MCF 10A (cell line): ENCODE data around the gene ZDHHC18. TPM values are rescaled to one million over a fixed set of nuclear protein-coding genes. Genes with fewer than 3 reads are reported as not detected.
"Not testable (repeated sequence)": the region's sequence is repeated elsewhere in the genome, so short reads cannot be mapped to it uniquely, and the experiment has no call there.

Experiments used
- BruUV-seq: library from RNA; stranded (reverse); fragments of 400-500 nt; replicated peaks from 2 replicates; lab custom pipeline; 2021; lab: Mats Ljungman, UMichigan
- CTCF ChIA-PET: fragments of 300-600 bp; sonication (Branson Sonifier 250); formaldehyde crosslinking; extraction: SDS; loops from one replicate; lab custom pipeline; 2021; ENCODE audit warnings: antibody characterized with exemption, inconsistent platforms; lab: Yijun Ruan, JAX
- POLR2A ChIA-PET: fragments of 300-600, 350-650 bp; sonication (Branson Sonifier 250); formaldehyde crosslinking; extraction: SDS; loops from one replicate; lab custom pipeline; 2020; ENCODE audit warnings: antibody characterized with exemption, inconsistent platforms; lab: Yijun Ruan, JAX
- DNase-seq: peaks from one replicate; pipeline ENCODE4 v3.0.0-alpha.2; 2018; ENCODE audit not compliant: unreplicated experiment
- H3K27ac Mint-ChIP-seq: one replicate; pipeline ENCODE4 v1.8.0; 2022; ENCODE audit warnings: mild to moderate bottlenecking, low read depth, mixed read lengths; ENCODE audit not compliant: unreplicated experiment
- H3K27me3 Mint-ChIP-seq: one replicate; pipeline ENCODE4 v1.8.0; 2022; ENCODE audit warnings: mixed read lengths; ENCODE audit not compliant: insufficient read depth, unreplicated experiment
- H3K36me3 Mint-ChIP-seq: one replicate; pipeline ENCODE4 v1.8.0; 2022; ENCODE audit warnings: mild to moderate bottlenecking, moderate library complexity, mixed read lengths; ENCODE audit not compliant: insufficient read depth, unreplicated experiment
- H3K4me1 Mint-ChIP-seq: one replicate; pipeline ENCODE4 v1.8.0; 2022; ENCODE audit warnings: mixed read lengths; ENCODE audit not compliant: insufficient read depth, unreplicated experiment
- H3K4me3 Mint-ChIP-seq: one replicate; pipeline ENCODE4 v1.8.0; 2022; ENCODE audit warnings: mild to moderate bottlenecking, moderate library complexity, mixed read lengths; ENCODE audit not compliant: unreplicated experiment
- H3K9me3 Mint-ChIP-seq: one replicate; pipeline ENCODE4 v1.8.0; 2022; ENCODE audit warnings: mixed read lengths; ENCODE audit not compliant: unreplicated experiment
- CTCF ChIP-seq: fragments of 200-600 bp; IDR thresholded peaks from one replicate; pipeline ENCODE4 v1.8.0; 2022; ENCODE audit warnings: antibody characterized with exemption, mild to moderate bottlenecking; ENCODE audit not compliant: unreplicated experiment
- intact Hi-C: fragments of 100-400 bp; cut with micrococcal nuclease; formaldehyde crosslinking; loops from 2 replicates; pipeline ENCODE4 v1.14.1; 2022
- total RNA-seq: library from RNA; stranded (reverse); gene quantifications from 2 replicates; pipeline ENCODE4 v1.2.3, GENCODE V29; 2022

ZDHHC18 gene
- total RNA-seq, 1 experiment from 2014 or later: 14.0 TPM

GRCh38 chr1:26874896-26875295 is 48.4 kb downstream of the ZDHHC18 start:
- peak overlapping the region; percentile 40 for H3K27ac Mint-ChIP-seq
- no peaks in the 10 kb centered on the region for H3K4me1 Mint-ChIP-seq
- no peaks in the 10 kb centered on the region for H3K9me3 Mint-ChIP-seq
- no peak for TF ChIP-seq CTCF
- ChIA-PET POLR2A (interaction anchor here (1.3 to 4.5 kb wide), 4 partner anchors 9 to 16 kb away, joined by 3 to 18 read pairs (median 10); partner anchors contain the start of gene SFN), CTCF (interaction anchor here (0.6 to 5.8 kb wide), 2 partner anchors 13 to 18 kb away, joined by 3 to 28 read pairs; partner anchors contain the start of gene SFN)
- H3K27me3 Mint-ChIP-seq: no peaks in the 10 kb centered on the region
- no peak overlapping the region for H3K4me3 Mint-ChIP-seq
- BruUV-seq: no TSS peak
- DNase-seq: no peak
- H3K36me3 Mint-ChIP-seq: peaks cover 18% of the 10 kb centered on the region
- intact Hi-C loops: no loop called here

GRCh38 chr1:26877326-26877725 is 50.8 kb downstream of the ZDHHC18 start:
- no peak for TF ChIP-seq CTCF
- no peaks in the 10 kb centered on the region for H3K4me1 Mint-ChIP-seq
- intact Hi-C loops: no loop called here
- H3K9me3 Mint-ChIP-seq: no peaks in the 10 kb centered on the region
- no peak overlapping the region for H3K27ac Mint-ChIP-seq
- no peaks in the 10 kb centered on the region for H3K27me3 Mint-ChIP-seq
- peaks cover 38% of the 10 kb centered on the region for H3K36me3 Mint-ChIP-seq
- CTCF ChIA-PET: interaction anchor here (1.4 to 3.3 kb wide), 6 partner anchors 11 to 278 kb away, joined by 4 to 27 read pairs (median 16); no protein-coding TSS in a partner anchor
- POLR2A ChIA-PET: interaction anchor here (1.0 to 3.0 kb wide), 6 partner anchors 10 to 66 kb away, joined by 3 to 12 read pairs (median 6); no protein-coding TSS in a partner anchor
- no peak for DNase-seq
- no peak overlapping the region for H3K4me3 Mint-ChIP-seq
- BruUV-seq: no TSS peak

DNA sequence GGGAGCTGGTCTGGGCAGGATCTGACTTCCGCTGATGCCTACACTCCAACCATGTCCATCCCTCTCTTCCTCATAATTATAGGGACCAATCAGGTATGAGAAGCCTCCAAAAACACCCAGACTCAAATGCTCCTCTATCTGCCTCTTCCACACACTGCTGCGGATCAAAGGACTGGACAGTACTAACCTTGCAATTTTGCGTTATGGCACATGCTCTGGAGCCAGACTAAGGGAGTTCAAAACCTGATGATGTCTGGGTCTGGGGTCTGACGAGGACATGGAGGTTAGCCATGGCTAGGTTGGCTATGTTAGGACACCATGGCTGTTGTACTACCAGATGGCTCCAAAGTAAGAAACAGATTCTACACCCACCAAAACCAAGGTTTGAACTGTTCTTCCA is 53.3 kb downstream of the ZDHHC18 start:
- intact Hi-C loops: no loop called here
- Mint-ChIP-seq H3K36me3 (peaks cover 62% of the 10 kb centered on the region), H3K9me3 (no peaks in the 10 kb centered on the region), H3K4me1 (no peaks in the 10 kb centered on the region), H3K4me3 (no peak overlapping the region), H3K27ac (no peak overlapping the region), H3K27me3 (no peaks in the 10 kb centered on the region)
- DNase-seq: no peak
- TF ChIP-seq CTCF: no peak
- POLR2A ChIA-PET: interaction anchor here (1.5 kb wide), 1 partner anchor 15 kb away, joined by 5 read pairs; no protein-coding TSS in a partner anchor
- CTCF ChIA-PET: interaction anchor here (0.9 to 1.7 kb wide), 4 partner anchors 13 to 70 kb away, joined by 3 to 9 read pairs (median 5); no protein-coding TSS in a partner anchor
- no TSS peak for BruUV-seq

GRCh38 chr1:26881611-26882010 is 55.1 kb downstream of the ZDHHC18 start:
- DNase-seq, H3K4me3 Mint-ChIP-seq, H3K4me1 Mint-ChIP-seq, intact Hi-C loops, H3K27ac Mint-ChIP-seq, H3K27me3 Mint-ChIP-seq, BruUV-seq, H3K9me3 Mint-ChIP-seq: not testable (repeated sequence)
- ChIA-PET POLR2A (interaction anchor here (0.8 to 2.8 kb wide), 5 partner anchors 12 to 33 kb away, joined by 3 to 13 read pairs (median 4); no protein-coding TSS in a partner anchor), CTCF (interaction anchor here (0.6 to 2.6 kb wide), 9 partner anchors 9 to 387 kb away, joined by 3 to 14 read pairs (median 5); no protein-coding TSS in a partner anchor)
- H3K36me3 Mint-ChIP-seq: peaks cover 81% of the 10 kb centered on the region
